HepG2 (cell line): Measurements from ENCODE around the gene IL4I1. TPM values are rescaled to one million over a fixed set of nuclear protein-coding genes. Genes with fewer than 3 reads are reported as not detected.

Experiments used
- AGO1 ChIP-seq: fragments of 200-400 bp; formaldehyde crosslinking; IDR thresholded peaks from 2 replicates; pipeline ENCODE4 v1.6.1; 2017; ENCODE audit warnings: mild to moderate bottlenecking, low read depth, low read length, moderate library complexity; ENCODE audit not compliant: poor library complexity, severe bottlenecking
- ATF7 ChIP-seq, 2 experiments: fragments of 450-650 bp in 1 of 2; sonication (generic) in 1 of 2; formaldehyde crosslinking in 1 of 2; IDR thresholded peaks; 2 replicates each; pipeline versions ENCODE4 v1.4.0 to v1.6.1; 2016 to 2020; ENCODE audit warnings: antibody characterized with exemption in 1 of 2, mild to moderate bottlenecking in 1 of 2, missing genetic modification reagents in 1 of 2
- ELF4 ChIP-seq: sonication (generic); formaldehyde crosslinking; IDR thresholded peaks from 2 replicates; pipeline ENCODE4 v1.5.0; 2020; ENCODE audit warnings: missing genetic modification reagents, mild to moderate bottlenecking, moderate library complexity, borderline replicate concordance
- FOXK2 ChIP-seq: fragments of 450-650 bp; IDR thresholded peaks from 2 replicates; pipeline ENCODE4 v1.6.1; 2016
- GABPB1 ChIP-seq: IDR thresholded peaks from 2 replicates; pipeline ENCODE4 v1.6.1; 2016; ENCODE audit warnings: mild to moderate bottlenecking, missing genetic modification reagents, moderate library complexity, missing compliant biosample characterization
- MAZ ChIP-seq, 2 experiments: sonication (generic) in 1 of 2; formaldehyde crosslinking in 1 of 2; IDR thresholded peaks; 2 replicates each; pipeline versions ENCODE4 v1.5.0 to v1.6.1; 2012 to 2020; ENCODE audit warnings: low read depth in 2 of 2, mild to moderate bottlenecking in 2 of 2, borderline replicate concordance in 1 of 2, improper control_type of control experiment in 1 of 2, low read length in 1 of 2, missing genetic modification reagents in 1 of 2, moderate library complexity in 1 of 2
- MED8 ChIP-seq: sonication (generic); formaldehyde crosslinking; IDR thresholded peaks from 2 replicates; pipeline ENCODE4 v1.8.1; 2023; ENCODE audit warnings: mild to moderate bottlenecking, missing genetic modification reagents; ENCODE audit not compliant: insufficient replicate concordance
- MTF1 ChIP-seq: sonication (generic); formaldehyde crosslinking; IDR thresholded peaks from 2 replicates; pipeline ENCODE4 v1.5.0; 2020; ENCODE audit warnings: missing genetic modification reagents
- NFIB ChIP-seq: sonication (generic); formaldehyde crosslinking; IDR thresholded peaks from 2 replicates; pipeline ENCODE4 v1.9.0; 2021; ENCODE audit warnings: missing genetic modification reagents, mild to moderate bottlenecking, borderline replicate concordance
- PRDM10 ChIP-seq: sonication (generic); formaldehyde crosslinking; IDR thresholded peaks from 2 replicates; pipeline ENCODE4 v1.4.0; 2020; ENCODE audit warnings: low read depth, missing genetic modification reagents
- SALL2 ChIP-seq: sonication (generic); formaldehyde crosslinking; IDR thresholded peaks from 2 replicates; pipeline ENCODE4 v1.8.1; 2023; ENCODE audit warnings: mild to moderate bottlenecking, missing genetic modification reagents, inconsistent platforms
- SKI ChIP-seq: fragments of 450-650 bp; IDR thresholded peaks from one replicate; pipeline ENCODE4 v1.6.1; 2018; ENCODE audit warnings: mild to moderate bottlenecking; ENCODE audit not compliant: partially characterized antibody
- SMAD3 ChIP-seq: sonication (generic); formaldehyde crosslinking; IDR thresholded peaks from 2 replicates; pipeline ENCODE4 v1.4.0; 2020; ENCODE audit warnings: missing genetic modification reagents
- SMYD3 ChIP-seq: sonication (generic); formaldehyde crosslinking; IDR thresholded peaks from 2 replicates; pipeline ENCODE4 v1.8.1; 2023; ENCODE audit warnings: mild to moderate bottlenecking, missing genetic modification reagents
- STAT5B ChIP-seq: sonication (generic); formaldehyde crosslinking; IDR thresholded peaks from 2 replicates; pipeline ENCODE4 v1.4.0; 2020; ENCODE audit warnings: missing genetic modification reagents
- ZBTB3 ChIP-seq: sonication (generic); formaldehyde crosslinking; IDR thresholded peaks from 2 replicates; pipeline ENCODE4 v1.4.0; 2020; ENCODE audit warnings: low read depth, mild to moderate bottlenecking, moderate library complexity, missing genetic modification reagents, borderline replicate concordance
- ZNF276 ChIP-seq: sonication (generic); formaldehyde crosslinking; IDR thresholded peaks from 2 replicates; pipeline ENCODE4 v1.4.0; 2020; ENCODE audit warnings: mild to moderate bottlenecking, low read depth, missing genetic modification reagents
- ZNF619 ChIP-seq: sonication (generic); formaldehyde crosslinking; IDR thresholded peaks from 2 replicates; pipeline ENCODE4 v1.4.0; 2020; ENCODE audit warnings: mild to moderate bottlenecking, missing genetic modification reagents
- ZNF672 ChIP-seq: sonication (generic); formaldehyde crosslinking; IDR thresholded peaks from 2 replicates; pipeline ENCODE4 v1.8.1; 2022; ENCODE audit warnings: missing genetic modification reagents
- ZNF747 ChIP-seq: sonication (generic); formaldehyde crosslinking; IDR thresholded peaks from 2 replicates; pipeline ENCODE4 v1.8.1; 2023; ENCODE audit warnings: missing genetic modification reagents, mild to moderate bottlenecking, borderline replicate concordance
- ZNF883 ChIP-seq: sonication (generic); formaldehyde crosslinking; IDR thresholded peaks from 2 replicates; pipeline ENCODE4 v1.5.1; 2020; ENCODE audit warnings: mild to moderate bottlenecking, missing genetic modification reagents; ENCODE audit errors: not compliant biosample characterization
- ZSCAN31 ChIP-seq: sonication (generic); formaldehyde crosslinking; IDR thresholded peaks from 2 replicates; pipeline ENCODE4 v1.5.0; 2020; ENCODE audit warnings: low read depth, mild to moderate bottlenecking, missing genetic modification reagents
- polyA plus RNA-seq, 8 experiments: library from polyadenylated mRNA; depleted of rRNA in 3 of 8; stranded (reverse) in 7 of 8; unstranded in 1 of 8; fragments of >200 nt; fragmentation: Illumina TruSeq in 4 of 8; extraction: Trizol in 4 of 8; gene quantifications; 2 replicates each; pipeline versions ENCODE4 v1.2.1 to v1.2.3, GENCODE V29; 2011 to 2016; ENCODE audit warnings: low read depth in 4 of 8, missing spikeins in 1 of 8, mixed read lengths in 1 of 8; ENCODE audit not compliant: insufficient read depth in 1 of 8
- total RNA-seq, 5 experiments: library from RNA; depleted of rRNA; stranded (reverse); fragments of >200 nt; fragmentation: Illumina TruSeq; extraction: Trizol; gene quantifications; 2 replicates each; pipeline ENCODE4 v1.2.3, GENCODE V29; 2016; ENCODE audit warnings: low read depth in 1 of 5

Gene IL4I1
- total and polyA plus RNA-seq, 2 of the 13 experiments (the other 11 are each of a cell fraction or from before 2014, with no cell fraction given) = not detected

- TF ChIP-seq NFIB (CRISPR knock-in tag) (no peak), ELF4 (CRISPR knock-in tag) (no peak), ZNF883 (peak; percentile 67), ZBTB3 (CRISPR knock-in tag) (no peak), STAT5B (CRISPR knock-in tag) (no peak), ZSCAN31 (CRISPR knock-in tag) (peak; percentile 80), SKI (no peak), SMYD3 (CRISPR knock-in tag) (no peak), MAZ (IDR thresholded peaks at IDR 0.05; ENCODE audit: borderline replicate concordance, low read depth, low read length) (peak; percentile 47; the same call in 1 of the 2 replicates), MAZ (CRISPR knock-in tag; IDR thresholded peaks at IDR 0.05; ENCODE audit: low read depth) (peak; percentile 89; the same call in 1 of the 2 replicates), GABPB1 (CRISPR knock-in tag) (peak; percentile 79; the same call in 1 of the 2 replicates), ATF7 (IDR thresholded peaks at IDR 0.05) (no peak), ATF7 (CRISPR knock-in tag; IDR thresholded peaks at IDR 0.05) (no peak), MTF1 (no peak), ZNF276 (CRISPR knock-in tag) (no peak), FOXK2 (peak; percentile 74), AGO1 (peak; percentile 90), SALL2 (CRISPR knock-in tag) (no peak), ZNF747 (peak; percentile 64; the same call in 1 of the 2 replicates), MED8 (no peak), ZNF619 (no peak; the same call in 1 of the 2 replicates), ZNF672 (CRISPR knock-in tag) (no peak), SMAD3 (no peak), PRDM10 (CRISPR knock-in tag) (peak; percentile 98)
These were observed 46.0 kb downstream of the IL4I1 start, which contains the start of gene PTOV1 (continued) for GRCh38 chr19:49850487-49851342.
